IPS-20b (cell line): Measurements from ENCODE around the gene CKM.
A peak's percentile ranks its signal among the peaks of the same experiment; 100 is the strongest.

Experiments used
- H3K27ac ChIP-seq: one replicate; pipeline ENCODE4 v1.5.1; 2013; ENCODE audit warnings: low read length
- H3K27me3 ChIP-seq: 2 replicates; pipeline ENCODE4 v1.6.1; 2013; ENCODE audit warnings: mild to moderate bottlenecking, low read length, inconsistent platforms; ENCODE audit not compliant: insufficient read depth
- H3K36me3 ChIP-seq: 2 replicates; pipeline ENCODE4 v1.6.1; 2013; ENCODE audit warnings: low read depth, mild to moderate bottlenecking, inconsistent platforms, low read length, moderate library complexity; ENCODE audit not compliant: insufficient read depth
- H3K4me1 ChIP-seq: 2 replicates; pipeline ENCODE4 v1.6.1; 2013; ENCODE audit warnings: mild to moderate bottlenecking, control low read depth, inconsistent platforms, low read length, moderate library complexity; ENCODE audit not compliant: insufficient read depth
- H3K4me3 ChIP-seq: 2 replicates; pipeline ENCODE4 v1.5.1; 2013; ENCODE audit warnings: mild to moderate bottlenecking, low read length, inconsistent platforms
- H3K9ac ChIP-seq: 2 replicates; pipeline ENCODE4 v1.6.1; 2013; ENCODE audit warnings: low read depth, mild to moderate bottlenecking, inconsistent platforms, low read length, moderate library complexity
- H3K9me3 ChIP-seq: 2 replicates; pipeline ENCODE4 v1.6.1; 2013; ENCODE audit warnings: mild to moderate bottlenecking, low read depth, low read length, inconsistent platforms; ENCODE audit not compliant: insufficient read depth

The CKM gene

GRCh38 chr19:45322744-45323281, at the start of gene CKM:
TSS of gene CKM (minus strand) at chr19:45322875. CDS start at chr19:45319713, 3,162 bp downstream.
- peak within 1 kb of the TSS; percentile 64 for H3K4me3 ChIP-seq
- peaks cover 7% of the 10 kb centered on the region; the same call in 1 of the 2 replicates for H3K4me1 ChIP-seq
- peaks cover 45% of the 10 kb centered on the region for H3K27me3 ChIP-seq
- H3K27ac ChIP-seq: no peak within 1 kb of the TSS
- H3K9me3 ChIP-seq: no peaks in the 10 kb centered on the region
- peak within 1 kb of the TSS; percentile 63; the same call in 1 of the 2 replicates for H3K9ac ChIP-seq
- H3K36me3 ChIP-seq: no peaks in the 10 kb centered on the region

- no peaks in the 10 kb centered on the region for H3K4me1 ChIP-seq
- peak within 1 kb of the TSS; percentile 86 for H3K9ac ChIP-seq
- H3K4me3 ChIP-seq: peak within 1 kb of the TSS; percentile 87
- H3K9me3 ChIP-seq: no peaks in the 10 kb centered on the region
- no peak within 1 kb of the TSS for H3K27ac ChIP-seq
- H3K27me3 ChIP-seq: no peaks in the 10 kb centered on the region
- H3K36me3 ChIP-seq: peaks cover 21% of the 10 kb centered on the region
Observed at GRCh38 chr19:45370410-45371204, 47.9 kb upstream of the CKM start, which contains the start of gene ERCC2. TSS of gene ERCC2 (minus strand) at chr19:45370573. CDS start at chr19:45370540, 33 bp downstream.

GRCh38 chr19:45368737-45369340, 46.2 kb upstream of the CKM start:
- no peaks in the 10 kb centered on the region for H3K4me1 ChIP-seq
- no peak overlapping the region for H3K9ac ChIP-seq
- H3K27me3 ChIP-seq: no peaks in the 10 kb centered on the region
- no peaks in the 10 kb centered on the region for H3K9me3 ChIP-seq
- no peak overlapping the region for H3K27ac ChIP-seq
- 0 out of 2 replicates have a peak overlapping the region, but pooled peaks have one; percentile 16 for H3K4me3 ChIP-seq
- H3K36me3 ChIP-seq: peaks cover 34% of the 10 kb centered on the region

- Histone ChIP-seq H3K4me1 (no peaks in the 10 kb centered on the region), H3K9me3 (no peaks in the 10 kb centered on the region), H3K4me3 (no peak overlapping the region), H3K27ac (no peak overlapping the region), H3K9ac (no peak overlapping the region), H3K36me3 (peaks cover 38% of the 10 kb centered on the region), H3K27me3 (no peaks in the 10 kb centered on the region)
Observed at GRCh38 chr19:45368127-45368526, 45.5 kb upstream of the CKM start.

GRCh38 chr19:45364696-45365095, 42.0 kb upstream of the CKM start:
- Histone ChIP-seq H3K27me3 (no peaks in the 10 kb centered on the region), H3K9ac (no peak overlapping the region), H3K4me1 (no peaks in the 10 kb centered on the region), H3K9me3 (no peaks in the 10 kb centered on the region), H3K27ac (no peak overlapping the region), H3K36me3 (peaks cover 60% of the 10 kb centered on the region), H3K4me3 (no peak overlapping the region)

GRCh38 chr19:45363861-45364459, 41.3 kb upstream of the CKM start:
- Histone ChIP-seq H3K9ac (no peak overlapping the region), H3K27ac (no peak overlapping the region), H3K36me3 (peaks cover 66% of the 10 kb centered on the region)

GRCh38 chr19:45362291-45362690, 39.6 kb upstream of the CKM start:
- Histone ChIP-seq H3K27me3 (no peaks in the 10 kb centered on the region), H3K36me3 (peaks cover 71% of the 10 kb centered on the region), H3K4me1 (no peaks in the 10 kb centered on the region), H3K9me3 (no peaks in the 10 kb centered on the region), H3K27ac (no peak overlapping the region), H3K9ac (no peak overlapping the region), H3K4me3 (no peak overlapping the region)

More at GRCh38 chr19:45363861-45364459, 41.3 kb upstream of the CKM start:
- Histone ChIP-seq H3K4me3 (no peak overlapping the region), H3K27me3 (no peaks in the 10 kb centered on the region), H3K4me1 (no peaks in the 10 kb centered on the region), H3K9me3 (no peaks in the 10 kb centered on the region)

GRCh38 chr19:45361608-45362007, 38.9 kb upstream of the CKM start:
- Histone ChIP-seq H3K4me3 (no peak overlapping the region), H3K36me3 (peaks cover 78% of the 10 kb centered on the region), H3K9ac (no peak overlapping the region)

GRCh38 chr19:45358213-45358792, 35.6 kb upstream of the CKM start:
- Histone ChIP-seq H3K27ac (no peak overlapping the region), H3K36me3 (peaks cover 86% of the 10 kb centered on the region), H3K4me3 (no peak overlapping the region), H3K4me1 (no peaks in the 10 kb centered on the region), H3K9me3 (no peaks in the 10 kb centered on the region), H3K27me3 (no peaks in the 10 kb centered on the region), H3K9ac (no peak overlapping the region)

More at GRCh38 chr19:45361608-45362007, 38.9 kb upstream of the CKM start:
- H3K9me3 ChIP-seq: no peaks in the 10 kb centered on the region
- no peaks in the 10 kb centered on the region for H3K4me1 ChIP-seq
- no peaks in the 10 kb centered on the region for H3K27me3 ChIP-seq
- no peak overlapping the region for H3K27ac ChIP-seq

- no peak overlapping the region for H3K4me3 ChIP-seq
- no peak overlapping the region for H3K9ac ChIP-seq
- H3K27ac ChIP-seq: no peak overlapping the region
- no peaks in the 10 kb centered on the region for H3K27me3 ChIP-seq
- H3K36me3 ChIP-seq: peaks cover 85% of the 10 kb centered on the region
- no peaks in the 10 kb centered on the region for H3K9me3 ChIP-seq
- H3K4me1 ChIP-seq: no peaks in the 10 kb centered on the region
Observed at GRCh38 chr19:45357445-45357783, 34.7 kb upstream of the CKM start.

- no peak overlapping the region for H3K9ac ChIP-seq
- no peak overlapping the region for H3K27ac ChIP-seq
- no peaks in the 10 kb centered on the region for H3K27me3 ChIP-seq
- H3K36me3 ChIP-seq: peaks cover 85% of the 10 kb centered on the region
- no peaks in the 10 kb centered on the region for H3K4me1 ChIP-seq
- H3K4me3 ChIP-seq: no peak overlapping the region
- no peaks in the 10 kb centered on the region for H3K9me3 ChIP-seq
Observed at GRCh38 chr19:45356760-45357444, 34.2 kb upstream of the CKM start.
